Heart left ventricle (tissue), 13 donors: ENCODE data around the gene CCL13.

ENCODE experiments used
- POLR2A ChIP-seq, 2 donors: fragments of 450-650 bp; IDR thresholded peaks; one replicate each; pipeline ENCODE4 v1.6.1; 2017; ENCODE audit warnings: antibody characterized with exemption in 2 of 2, mild to moderate bottlenecking in 2 of 2, moderate library complexity in 2 of 2
- TF ChIP-seq, protein P1 (sequence below), 12 donors: fragments of 200-600 bp; sonication (generic) in 4 of 12; IDR thresholded peaks; one replicate each; pipeline versions ENCODE4 v1.5.0 to v1.8.0; 2018 to 2022; ENCODE audit warnings: antibody characterized with exemption in 12 of 12, mild to moderate bottlenecking in 5 of 12
- donor health status: ischemic (EF 13 %, LVEDD 7.1; RV severe dilation, severe dysfunction).
- donor health status: DM: no; HTN: yes; CAD: no.
- donor health status: DM: no; HTN: no; CAD: no.
- donor health status: ischemic (EF 25% LVEDD 6.9; RV normal size, moderate dysfunction).
- donor health status: ischemic (EF 25% LVEDD 5.7; RV mildly dilated, moderate dysfunction).
- donor health status: ischemic (EF 35%, LVEDD 5.7; RV mildly dilated, moderate dysfunction).
- donor health status: nonischemic (EF 11% LVEDD 7.7; RV severe dilation, severe dysfunction).
- donor health status: DM: yes; HTN: yes; CAD: no.
- donor health status: PGD.
- donor health status: ischemic (EF 29% LVEDD 5.4; RV normal size, mild dysfunction).
- donor health status: nonischemic (EF 23%, LVEDD 6.1; RV moderate dilation, normal function).

- no peak for TF ChIP-seq POLR2A (IDR thresholded peaks at IDR 0.05)
- TF ChIP-seq, protein P1, sequence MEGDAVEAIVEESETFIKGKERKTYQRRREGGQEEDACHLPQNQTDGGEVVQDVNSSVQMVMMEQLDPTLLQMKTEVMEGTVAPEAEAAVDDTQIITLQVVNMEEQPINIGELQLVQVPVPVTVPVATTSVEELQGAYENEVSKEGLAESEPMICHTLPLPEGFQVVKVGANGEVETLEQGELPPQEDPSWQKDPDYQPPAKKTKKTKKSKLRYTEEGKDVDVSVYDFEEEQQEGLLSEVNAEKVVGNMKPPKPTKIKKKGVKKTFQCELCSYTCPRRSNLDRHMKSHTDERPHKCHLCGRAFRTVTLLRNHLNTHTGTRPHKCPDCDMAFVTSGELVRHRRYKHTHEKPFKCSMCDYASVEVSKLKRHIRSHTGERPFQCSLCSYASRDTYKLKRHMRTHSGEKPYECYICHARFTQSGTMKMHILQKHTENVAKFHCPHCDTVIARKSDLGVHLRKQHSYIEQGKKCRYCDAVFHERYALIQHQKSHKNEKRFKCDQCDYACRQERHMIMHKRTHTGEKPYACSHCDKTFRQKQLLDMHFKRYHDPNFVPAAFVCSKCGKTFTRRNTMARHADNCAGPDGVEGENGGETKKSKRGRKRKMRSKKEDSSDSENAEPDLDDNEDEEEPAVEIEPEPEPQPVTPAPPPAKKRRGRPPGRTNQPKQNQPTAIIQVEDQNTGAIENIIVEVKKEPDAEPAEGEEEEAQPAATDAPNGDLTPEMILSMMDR (IDR thresholded peaks at IDR 0.05), result no peak
These were observed 13.3 kb downstream of the CCL13 start for GRCh38 chr17:34369571-34369970.
